ENCODE results near the gene FBXO28.

The FBXO28 gene

GRCh38 chr1:224089583-224089982 is 24.3 kb upstream of the FBXO28 start:
- no peaks in the 10 kb centered on the region; the same call in none of the 2 replicates for H3K27me3 ChIP-seq (replicated peaks; ENCODE audit: control insufficient read depth, insufficient read depth, low read length)
- TF ChIP-seq CTCF (IDR thresholded peaks at IDR 0.05; ENCODE audit: insufficient read depth, low read length, poor library complexity, severe bottlenecking) = no peak
- DNase-seq (ENCODE audit: extremely low read depth, insufficient read length) = no peak
- no peak overlapping the region for H3K4me3 ChIP-seq (replicated peaks; ENCODE audit: low read depth, low read length)
- H3K36me3 ChIP-seq (ENCODE audit: control insufficient read depth, insufficient read depth, low read length) = no peaks in the 10 kb centered on the region

GRCh38 chr1:224090116-224090515 is 23.8 kb upstream of the FBXO28 start:
- no peak overlapping the region for H3K4me3 ChIP-seq (replicated peaks; ENCODE audit: low read depth, low read length)
- H3K27me3 ChIP-seq (replicated peaks; ENCODE audit: control insufficient read depth, insufficient read depth, low read length) = no peaks in the 10 kb centered on the region; the same call in none of the 2 replicates
- no peak for DNase-seq (ENCODE audit: extremely low read depth, insufficient read length)
- no peaks in the 10 kb centered on the region for H3K36me3 ChIP-seq (ENCODE audit: control insufficient read depth, insufficient read depth, low read length)
- TF ChIP-seq CTCF (IDR thresholded peaks at IDR 0.05; ENCODE audit: insufficient read depth, low read length, poor library complexity, severe bottlenecking) = no peak

- H3K36me3 ChIP-seq (ENCODE audit: control insufficient read depth, insufficient read depth, low read length) = no peaks in the 10 kb centered on the region
- TF ChIP-seq CTCF (IDR thresholded peaks at IDR 0.05; ENCODE audit: insufficient read depth, low read length, poor library complexity, severe bottlenecking) = no peak
- no peaks in the 10 kb centered on the region; the same call in none of the 2 replicates for H3K27me3 ChIP-seq (replicated peaks; ENCODE audit: control insufficient read depth, insufficient read depth, low read length)
- no peak overlapping the region for H3K4me3 ChIP-seq (replicated peaks; ENCODE audit: low read depth, low read length)
- DNase-seq (ENCODE audit: extremely low read depth, insufficient read length) = no peak
Measured at GRCh38 chr1:224092111-224092510, 21.8 kb upstream of the FBXO28 start.

GRCh38 chr1:224092601-224093000 is 21.3 kb upstream of the FBXO28 start:
- Histone ChIP-seq H3K36me3 (ENCODE audit: control insufficient read depth, insufficient read depth, low read length) (no peaks in the 10 kb centered on the region), H3K4me3 (replicated peaks; ENCODE audit: low read depth, low read length) (no peak overlapping the region), H3K27me3 (replicated peaks; ENCODE audit: control insufficient read depth, insufficient read depth, low read length) (no peaks in the 10 kb centered on the region; the same call in none of the 2 replicates)
- TF ChIP-seq CTCF (IDR thresholded peaks at IDR 0.05; ENCODE audit: insufficient read depth, low read length, poor library complexity, severe bottlenecking) = no peak
- no peak for DNase-seq (ENCODE audit: extremely low read depth, insufficient read length)

GRCh38 chr1:224095339-224095738 is 18.6 kb upstream of the FBXO28 start:
- TF ChIP-seq CTCF (IDR thresholded peaks at IDR 0.05; ENCODE audit: insufficient read depth, low read length, poor library complexity, severe bottlenecking) = no peak
- no peak for DNase-seq (ENCODE audit: extremely low read depth, insufficient read length)
- H3K27me3 ChIP-seq (replicated peaks; ENCODE audit: control insufficient read depth, insufficient read depth, low read length) = no peaks in the 10 kb centered on the region; the same call in 1 of the 2 replicates
- H3K4me3 ChIP-seq (replicated peaks; ENCODE audit: low read depth, low read length) = no peak overlapping the region
- H3K36me3 ChIP-seq (ENCODE audit: control insufficient read depth, insufficient read depth, low read length) = no peaks in the 10 kb centered on the region

GRCh38 chr1:224095867-224096266 is 18.0 kb upstream of the FBXO28 start:
- TF ChIP-seq CTCF (IDR thresholded peaks at IDR 0.05; ENCODE audit: insufficient read depth, low read length, poor library complexity, severe bottlenecking) = no peak
- H3K36me3 ChIP-seq (ENCODE audit: control insufficient read depth, insufficient read depth, low read length) = no peaks in the 10 kb centered on the region
- DNase-seq (ENCODE audit: extremely low read depth, insufficient read length) = no peak
- H3K4me3 ChIP-seq (replicated peaks; ENCODE audit: low read depth, low read length) = no peak overlapping the region
- no peaks in the 10 kb centered on the region; the same call in 1 of the 2 replicates for H3K27me3 ChIP-seq (replicated peaks; ENCODE audit: control insufficient read depth, insufficient read depth, low read length)

Measured in GM06990 (cell line).